GM21737 (cell line): ENCODE measurements around the gene CLRN2.
"Not testable (repeated sequence)": the region's sequence is repeated elsewhere in the genome, so short reads cannot be mapped to it uniquely, and the experiment has no call there.

Source experiments
- ATAC-seq: cut with Tn5 transposase; IDR thresholded peaks from one replicate; pipeline ENCODE4 v1.9.1; 2021; ENCODE audit warnings: mild to moderate bottlenecking, moderate library complexity; ENCODE audit not compliant: unreplicated experiment

CLRN2 gene

GRCh38 chr4:17502756-17503155, 12.2 kb upstream of the CLRN2 start:
- no peak for ATAC-seq

DNA sequence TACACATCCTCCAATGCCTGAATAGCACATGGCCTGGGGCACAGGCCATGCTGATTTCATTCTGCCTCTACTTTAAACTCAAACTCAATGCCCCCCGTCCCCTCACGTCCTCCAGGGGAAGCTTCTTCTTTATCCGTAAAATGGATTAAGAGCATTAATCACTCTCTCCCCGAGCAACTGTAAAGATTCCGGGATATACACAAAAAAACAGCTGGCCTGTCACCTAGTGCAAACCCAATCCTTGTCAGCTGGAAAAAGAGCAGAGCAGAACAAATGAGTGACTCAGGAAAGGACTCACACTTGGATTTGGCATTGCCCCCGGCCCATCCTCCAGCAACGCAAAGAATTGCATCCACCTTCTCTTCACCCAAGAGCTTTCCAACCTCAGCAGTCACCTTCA, 10.9 kb upstream of the CLRN2 start:
- ATAC-seq = no peak

GRCh38 chr4:17510582-17510981, 4.4 kb upstream of the CLRN2 start:
- no peak for ATAC-seq

- ATAC-seq = no peak
Observed at GRCh38 chr4:17511051-17511450, 3.9 kb upstream of the CLRN2 start.

GRCh38 chr4:17511509-17511949, 3.4 kb upstream of the CLRN2 start:
- peak; percentile 51 for ATAC-seq

GRCh38 chr4:17511950-17512795, 2.8 kb upstream of the CLRN2 start, which contains the start of gene QDPR:
TSS of gene QDPR (minus strand) at chr4:17512090. CDS start at chr4:17512054, 36 bp downstream.
- peak; percentile 97 for ATAC-seq

GRCh38 chr4:17512973-17513665, 1.8 kb upstream of the CLRN2 start:
- ATAC-seq = no peak

DNA sequence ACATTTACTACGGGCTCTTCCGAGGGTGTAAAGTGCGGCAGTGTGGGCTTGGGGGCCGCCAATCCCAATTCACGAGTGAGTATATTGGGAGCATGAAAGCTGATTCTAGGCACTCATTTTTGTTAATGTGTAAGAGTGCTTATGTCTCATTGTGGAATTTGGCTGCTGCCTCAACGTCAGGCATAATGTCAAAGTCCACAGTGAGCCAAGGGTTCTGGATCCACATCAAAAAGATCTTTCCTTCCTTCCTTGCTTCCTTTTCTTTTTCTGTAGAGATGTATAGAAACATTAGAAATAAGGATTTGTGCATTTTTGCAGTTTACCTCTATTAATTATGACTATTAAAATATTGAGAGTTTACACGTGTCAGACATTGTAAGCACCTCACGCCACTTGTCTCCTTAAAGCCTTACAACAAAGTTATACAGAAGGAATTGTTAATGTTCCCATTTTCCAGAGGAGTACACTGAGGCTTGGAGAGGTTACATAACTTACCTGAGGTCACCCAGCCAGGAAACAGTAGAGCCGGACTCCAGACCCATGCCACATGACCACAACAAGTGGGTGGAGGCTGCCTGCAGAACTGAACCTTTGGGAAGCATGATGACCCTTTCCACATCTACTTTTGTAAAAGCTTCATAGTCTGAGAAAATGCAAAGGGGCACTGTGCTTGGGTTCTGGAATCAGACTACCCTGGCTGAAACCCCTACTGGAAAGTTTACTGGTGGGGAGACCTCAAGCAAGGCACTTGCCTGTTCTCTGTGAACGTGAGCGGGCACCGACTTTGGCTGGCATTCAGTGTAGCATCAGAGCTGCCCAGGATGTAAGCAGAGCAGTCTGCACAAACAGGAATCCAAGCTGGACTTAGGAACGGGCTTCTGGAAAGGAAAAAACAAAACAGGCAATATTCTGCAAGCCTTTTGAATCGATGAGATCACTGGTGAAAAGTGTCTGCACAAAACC, 761 bp downstream of the CLRN2 start:
- ATAC-seq = no peak

DNA sequence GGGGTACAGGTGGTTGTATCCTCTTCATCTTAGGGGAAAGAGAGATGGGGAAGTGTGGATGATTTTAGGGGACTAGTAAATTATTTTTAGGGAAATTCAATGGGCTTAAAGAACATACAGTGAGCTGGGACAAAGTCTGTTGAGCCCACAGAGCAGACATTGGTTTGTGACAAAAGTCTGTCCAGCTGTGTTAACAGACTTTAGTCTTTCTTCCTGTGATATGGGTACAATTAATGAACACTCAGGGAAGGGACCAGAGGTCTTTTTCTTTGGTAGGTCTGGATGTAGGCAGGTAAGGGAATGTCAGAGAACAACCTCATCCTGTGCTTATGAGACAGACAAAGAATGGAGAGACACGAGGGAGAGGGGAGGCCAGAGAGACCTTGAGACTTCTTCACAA, 2.0 kb downstream of the CLRN2 start:
- no peak for ATAC-seq

DNA sequence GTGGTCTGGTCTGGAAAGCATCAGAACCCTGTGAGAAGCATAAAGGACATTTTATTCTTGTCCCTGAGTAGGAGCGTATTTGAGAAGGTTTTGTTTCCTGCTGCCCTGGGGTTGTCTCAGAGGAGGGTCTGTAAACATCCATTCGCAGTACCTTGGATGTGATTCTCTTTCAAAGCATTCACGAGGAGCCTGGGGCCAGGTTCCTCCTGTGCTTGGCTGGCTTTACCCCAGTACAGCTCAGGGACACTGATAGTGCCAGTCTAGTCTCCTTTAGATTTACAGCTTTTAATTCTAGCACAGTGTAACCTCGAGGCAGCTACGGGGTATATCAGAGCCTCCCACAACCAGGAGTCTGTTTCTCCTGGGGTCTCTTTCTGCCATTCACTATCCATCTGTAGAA, 2.7 kb downstream of the CLRN2 start:
- ATAC-seq = no peak

GRCh38 chr4:17521595-17521994, 6.6 kb downstream of the CLRN2 start:
- ATAC-seq = no peak

DNA sequence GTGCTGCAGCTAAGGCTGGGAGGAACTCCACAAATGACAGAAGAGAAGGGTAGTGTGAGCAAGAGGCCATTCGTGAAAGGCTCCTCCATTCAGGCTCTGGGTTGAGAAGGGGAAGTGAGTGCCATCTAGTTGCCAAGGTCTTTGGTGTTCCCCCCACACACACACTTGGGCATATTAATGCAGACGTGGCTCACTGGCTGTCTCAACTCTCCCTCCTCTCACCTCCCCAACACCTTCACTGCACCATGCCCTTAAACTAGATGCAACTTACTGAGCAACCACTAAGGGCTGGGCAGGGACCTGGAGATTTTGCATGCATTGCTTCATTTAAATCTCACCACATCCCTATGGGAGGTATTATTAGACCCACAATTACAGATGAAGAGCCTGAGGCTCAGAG, 8.7 kb downstream of the CLRN2 start:
- ATAC-seq = no peak

- ATAC-seq = no peak
Observed at GRCh38 chr4:17526695-17527477, 11.9 kb downstream of the CLRN2 start.

DNA sequence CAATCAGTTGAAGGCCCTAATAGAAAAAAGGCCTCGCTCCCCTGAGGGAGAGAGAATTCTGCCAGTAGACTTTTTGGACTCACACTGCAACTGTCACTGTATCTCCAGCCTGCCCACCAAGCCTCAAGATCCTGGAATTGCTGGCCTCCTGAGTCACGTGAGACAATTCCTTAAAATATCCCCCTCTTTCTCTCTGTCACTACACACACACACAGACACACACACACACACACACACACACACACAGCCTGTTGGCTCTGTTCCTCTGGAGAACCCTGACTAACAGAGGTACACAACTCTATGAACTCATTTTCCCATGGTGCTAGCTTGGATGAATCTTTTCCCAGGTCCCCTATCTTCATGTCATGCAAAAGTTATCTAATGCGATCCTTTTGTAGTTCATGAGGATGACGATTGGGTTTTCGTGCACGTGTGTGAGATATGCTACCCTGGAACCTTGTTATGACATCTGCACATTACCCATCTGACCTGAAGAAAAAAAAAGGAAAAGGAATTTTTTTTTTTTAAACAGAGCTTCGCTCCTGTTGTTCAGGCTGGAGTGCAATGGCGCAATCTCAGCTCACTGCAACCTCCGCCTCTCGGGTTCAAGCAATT, 13.7 kb downstream of the CLRN2 start:
- ATAC-seq = no peak

DNA sequence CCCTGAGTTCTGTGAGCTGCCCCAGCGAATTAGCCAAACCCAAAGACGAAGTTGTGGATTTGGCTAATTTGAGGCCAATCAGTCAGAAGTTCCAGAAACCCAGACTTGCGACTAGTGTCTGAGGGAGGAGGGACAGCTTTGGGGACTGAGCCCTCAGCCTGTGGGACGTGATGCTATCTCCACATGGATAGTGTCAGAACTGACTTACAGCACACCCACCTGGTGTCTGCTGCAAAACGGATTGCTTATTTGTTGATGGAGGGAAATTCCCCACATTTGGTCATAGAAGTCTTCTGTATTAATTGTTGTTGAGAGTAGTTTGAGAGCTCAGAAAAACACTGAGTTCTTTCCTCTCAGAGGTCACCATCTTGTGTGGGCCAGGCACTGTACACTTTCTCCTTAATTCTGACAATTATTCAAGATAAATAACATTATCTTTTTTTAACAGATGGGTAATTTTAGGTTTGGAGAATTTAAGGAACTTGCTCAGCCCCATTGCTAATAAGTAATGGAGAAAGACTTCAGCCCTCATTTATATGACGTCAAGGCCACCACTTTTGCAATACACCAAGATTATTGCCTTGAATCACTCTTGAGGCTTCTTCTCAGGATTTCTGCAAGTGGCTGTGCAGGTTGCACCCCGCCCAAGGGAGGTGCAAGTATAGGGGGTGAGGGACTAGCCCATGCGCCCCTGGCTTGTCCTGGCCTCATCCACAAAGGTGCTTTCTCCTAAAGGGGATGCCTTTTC, 16.7 kb downstream of the CLRN2 start:
- no peak for ATAC-seq

- no peak for ATAC-seq
Observed at GRCh38 chr4:17534705-17535104, 19.7 kb downstream of the CLRN2 start.

DNA sequence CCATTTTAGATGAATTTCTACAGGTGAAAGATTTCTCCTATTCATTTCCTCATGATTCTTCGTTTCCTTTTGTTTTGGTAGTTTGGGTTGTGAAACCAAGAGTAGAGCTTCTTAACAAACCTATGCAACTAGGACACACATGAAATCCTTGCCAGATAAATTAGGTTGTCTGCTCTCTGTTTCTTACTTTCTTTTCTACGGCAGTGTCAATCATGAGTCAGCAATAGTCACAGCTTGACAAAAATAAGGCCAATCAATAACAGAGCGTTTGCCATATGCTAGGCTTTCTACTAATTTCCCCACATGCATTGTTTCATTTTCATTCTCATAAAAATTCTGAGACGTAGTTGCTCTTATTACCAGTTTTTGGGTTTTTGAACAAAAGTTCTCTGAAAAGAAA, 20.3 kb downstream of the CLRN2 start:
- ATAC-seq = no peak

DNA sequence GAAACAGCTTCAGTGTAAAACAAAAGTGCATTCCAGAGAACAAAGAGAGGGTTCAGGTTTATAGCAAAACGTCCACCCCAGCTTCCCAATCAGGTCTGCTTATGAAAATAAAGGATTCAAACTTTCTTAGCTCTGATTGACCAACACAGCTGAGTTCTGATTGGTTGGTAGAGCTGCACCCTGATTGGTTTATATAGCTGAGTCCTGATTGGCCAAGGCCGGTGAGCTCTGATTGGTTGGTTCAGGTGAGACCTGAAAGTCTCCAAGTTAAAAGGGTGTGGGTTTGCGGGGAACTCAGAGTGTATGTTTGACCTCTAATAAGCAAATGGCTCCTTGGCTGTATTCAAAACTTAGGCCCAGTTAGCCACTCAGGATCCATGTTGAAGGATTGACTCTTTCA, 20.9 kb downstream of the CLRN2 start:
- no peak for ATAC-seq

DNA sequence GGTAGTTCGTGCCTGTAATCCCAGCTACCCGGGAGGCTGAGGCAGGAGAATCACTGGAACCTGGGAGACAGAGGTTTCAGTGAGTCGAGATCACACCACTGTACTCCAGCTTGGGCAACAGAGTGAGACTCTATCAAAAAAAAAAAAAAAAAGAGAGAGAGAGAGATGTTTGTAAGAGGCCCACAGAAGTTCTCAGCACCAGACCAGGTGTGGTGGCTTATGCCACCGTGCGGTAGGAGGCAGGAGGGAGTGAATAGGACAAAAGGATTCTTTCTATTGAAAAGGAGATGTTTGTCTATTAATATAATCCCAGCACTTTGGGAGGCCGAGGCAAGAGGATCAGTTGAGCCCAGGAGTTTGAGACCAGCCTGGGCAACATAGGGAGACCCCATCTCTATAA, 22.1 kb downstream of the CLRN2 start:
- ATAC-seq = not testable (repeated sequence)
